ENCODE data around the gene SCARB2. TPM values are rescaled to one million over a fixed set of nuclear protein-coding genes. Genes with fewer than 3 reads are reported as not detected.

Gene SCARB2
- total and polyA plus RNA-seq, 12 donors, result 41.5 to 179 (median 134) TPM

DNA sequence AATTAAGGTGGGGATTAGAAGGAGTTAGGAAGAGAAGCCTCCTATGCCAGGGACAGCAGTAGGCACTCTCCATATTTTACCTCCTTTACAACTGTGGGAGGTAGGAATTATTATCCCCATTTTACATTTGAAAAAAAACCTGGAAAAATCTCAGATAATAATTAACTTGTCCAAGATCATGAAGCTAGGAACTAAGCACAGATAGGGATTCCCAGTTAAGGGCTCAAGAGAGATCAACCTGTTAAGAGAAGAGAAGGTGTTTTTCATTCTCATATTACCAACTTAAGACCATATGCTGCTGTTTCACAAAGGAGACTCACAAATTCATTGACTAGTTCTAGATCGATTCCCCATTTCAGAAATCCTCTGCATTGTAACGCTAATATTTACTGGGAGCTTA lies 21.8 kb upstream of the SCARB2 start:
- TF ChIP-seq CTCF (IDR thresholded peaks at IDR 0.05) (no peak), POLR2A (IDR thresholded peaks at IDR 0.05) (no peak)
- Histone ChIP-seq H3K4me3 (no peak overlapping the region), H3K36me3 (replicated peaks in 1 of 2) (no peaks in the 10 kb centered on the region), H3K9me3 (replicated peaks in 1 of 3) (no peaks in the 10 kb centered on the region), H3K27ac (no peak overlapping the region), H3K27me3 (no peaks in the 10 kb centered on the region), H3K4me1 (replicated peaks in 1 of 2) (no peaks in the 10 kb centered on the region)
- 84 to 98% (median 92%) methylated on average over 2 of the region's 2 CpGs for WGBS, 4 donors
- intact Hi-C loops (cut with DNase I), result no loop called here
- DNase-seq, result no peak

DNA sequence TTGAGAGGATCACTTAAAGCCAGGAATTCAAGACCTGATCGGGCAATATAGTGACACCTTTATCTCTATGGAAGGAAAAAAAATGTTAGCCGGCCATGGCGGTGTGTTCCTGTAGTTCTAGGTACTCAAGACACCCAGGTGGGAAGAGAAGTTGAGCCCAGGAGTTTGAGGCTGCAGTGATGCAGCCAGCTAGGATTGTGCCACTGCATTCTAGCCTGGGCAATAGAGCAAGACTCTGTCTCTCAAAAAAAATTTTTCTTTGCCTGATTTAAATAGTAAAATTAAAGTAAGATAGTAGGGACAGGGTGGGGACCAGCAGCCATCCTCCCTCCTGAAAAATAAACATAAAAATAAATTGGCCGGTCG lies 21.0 kb upstream of the SCARB2 start:
- TF ChIP-seq CTCF (IDR thresholded peaks at IDR 0.05), result no peak
- no peak for TF ChIP-seq POLR2A (IDR thresholded peaks at IDR 0.05)
- Histone ChIP-seq H3K4me1 (replicated peaks in 1 of 2) (no peaks in the 10 kb centered on the region), H3K36me3 (replicated peaks in 1 of 2) (no peaks in the 10 kb centered on the region), H3K27me3 (no peaks in the 10 kb centered on the region), H3K27ac (no peak overlapping the region), H3K9me3 (replicated peaks in 1 of 3) (no peaks in the 10 kb centered on the region), H3K4me3 (no peak overlapping the region)
- intact Hi-C loops (cut with DNase I), result no loop called here
- DNase-seq, result no peak
- WGBS, 4 donors, result 94 to 99% (median 96%) methylated on average over 5 of the region's 5 CpGs

DNA sequence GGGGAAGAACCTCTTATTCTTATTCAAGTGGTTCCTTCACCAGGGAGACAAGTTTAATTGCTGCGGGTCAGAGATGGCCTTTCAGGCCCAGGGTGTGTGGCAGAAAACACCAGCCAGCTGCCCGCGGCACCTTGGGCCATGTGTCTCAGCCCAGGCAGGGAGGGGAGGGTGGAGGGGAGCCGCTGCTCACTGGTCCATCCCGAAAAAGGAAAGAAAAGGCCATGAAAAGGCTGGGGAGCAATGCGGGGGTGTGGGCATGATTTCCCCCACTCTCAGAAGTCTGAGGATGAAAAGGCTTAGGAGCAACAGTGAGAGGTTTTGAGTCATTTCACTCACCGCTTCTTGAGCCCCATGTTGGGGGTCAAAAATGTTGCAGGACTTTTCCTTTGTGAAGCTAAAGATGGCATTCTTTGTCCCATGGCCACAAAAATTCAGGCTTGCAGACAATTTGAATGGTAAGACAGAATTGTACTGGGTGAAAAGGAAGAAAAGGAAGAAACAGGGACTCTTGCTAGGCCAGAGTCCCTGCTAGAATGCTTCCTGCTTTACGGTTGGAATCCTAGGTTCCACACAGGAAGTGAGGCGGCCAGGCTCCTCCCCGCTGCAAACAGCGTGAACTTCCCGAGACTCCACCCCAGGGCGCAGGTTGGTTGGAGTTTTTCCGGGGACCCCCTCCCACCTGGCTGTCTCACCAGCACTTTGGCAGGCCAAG lies 20.5 kb upstream of the SCARB2 start:
- H3K27me3 ChIP-seq, result no peaks in the 10 kb centered on the region
- no peaks in the 10 kb centered on the region for H3K9me3 ChIP-seq (replicated peaks in 1 of 3)
- 80 to 91% (median 86%) methylated on average over 13 to 14 of the region's 14 CpGs for WGBS, 4 donors
- no peak overlapping the region for H3K4me3 ChIP-seq
- no peak for DNase-seq
- H3K27ac ChIP-seq, result no peak overlapping the region
- TF ChIP-seq CTCF (IDR thresholded peaks at IDR 0.05) (no peak), POLR2A (IDR thresholded peaks at IDR 0.05) (no peak)
- no peaks in the 10 kb centered on the region for H3K4me1 ChIP-seq (replicated peaks in 1 of 2)
- intact Hi-C loops (cut with DNase I), result no loop called here
- no peaks in the 10 kb centered on the region for H3K36me3 ChIP-seq (replicated peaks in 1 of 2)

GRCh38 chr4:76233529-76233928 lies 19.9 kb upstream of the SCARB2 start:
- Histone ChIP-seq H3K9me3 (replicated peaks in 1 of 3) (no peaks in the 10 kb centered on the region), H3K4me3 (no peak overlapping the region), H3K27ac (no peak overlapping the region), H3K36me3 (replicated peaks in 1 of 2) (no peaks in the 10 kb centered on the region), H3K27me3 (no peaks in the 10 kb centered on the region), H3K4me1 (replicated peaks in 1 of 2) (no peaks in the 10 kb centered on the region)
- WGBS, 4 donors, result 54 to 60% (median 57%) methylated on average over 2 of the region's 2 CpGs
- intact Hi-C loops (cut with DNase I), result no loop called here
- TF ChIP-seq CTCF (IDR thresholded peaks at IDR 0.05), result no peak
- no peak for TF ChIP-seq POLR2A (IDR thresholded peaks at IDR 0.05)
- no peak for DNase-seq
